Measurements from ENCODE around the gene ROM1.
A peak's percentile ranks its signal among the peaks of the same experiment; 100 is the strongest.

DNA sequence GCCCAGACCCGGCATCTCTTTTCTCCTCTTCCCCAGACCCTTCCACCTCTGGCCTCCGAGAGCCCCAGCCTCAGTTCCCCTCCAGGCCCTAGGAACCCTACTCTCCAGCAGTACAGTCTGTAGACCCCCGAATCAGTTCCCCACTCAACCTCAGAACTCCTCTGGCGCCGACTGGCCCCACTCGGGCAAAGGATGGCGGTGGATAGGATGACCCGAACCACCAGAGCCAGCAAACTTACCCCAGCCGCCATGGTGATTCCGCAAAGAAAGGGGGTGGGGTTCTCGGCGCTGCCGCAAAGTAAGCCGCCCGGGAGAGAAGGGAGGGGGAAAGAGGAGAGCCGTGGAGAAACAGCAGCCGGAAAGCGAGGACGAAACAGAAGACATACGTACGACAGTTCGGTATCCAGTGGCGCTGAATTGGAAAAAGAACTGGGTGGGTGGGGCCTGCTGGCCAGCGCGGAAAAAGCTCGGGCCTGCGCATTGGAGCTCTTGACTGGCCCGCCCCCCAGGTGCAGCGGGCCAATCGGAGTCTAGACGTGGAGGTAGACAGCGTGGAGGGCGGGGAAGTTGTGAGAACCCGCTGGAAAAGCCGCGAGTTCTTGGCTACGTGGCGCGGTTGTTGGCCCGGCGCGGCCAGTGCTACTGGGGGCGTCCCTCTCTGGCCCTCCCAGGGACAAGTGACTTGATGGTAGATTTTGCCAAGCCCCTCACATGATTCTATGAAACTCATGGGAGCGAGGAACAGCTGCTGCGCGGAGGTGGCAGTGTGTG lies 39.3 kb upstream of the ROM1 start, which contains the start of gene EEF1G:
- peak; percentile 33 to 95 (median 71) for TF ChIP-seq POLR2A (IDR thresholded peaks at IDR 0.05)
- peak in 1 of 4 donors; percentile 22 for TF ChIP-seq EP300 (IDR thresholded peaks at IDR 0.05)
- TF ChIP-seq, protein P1, sequence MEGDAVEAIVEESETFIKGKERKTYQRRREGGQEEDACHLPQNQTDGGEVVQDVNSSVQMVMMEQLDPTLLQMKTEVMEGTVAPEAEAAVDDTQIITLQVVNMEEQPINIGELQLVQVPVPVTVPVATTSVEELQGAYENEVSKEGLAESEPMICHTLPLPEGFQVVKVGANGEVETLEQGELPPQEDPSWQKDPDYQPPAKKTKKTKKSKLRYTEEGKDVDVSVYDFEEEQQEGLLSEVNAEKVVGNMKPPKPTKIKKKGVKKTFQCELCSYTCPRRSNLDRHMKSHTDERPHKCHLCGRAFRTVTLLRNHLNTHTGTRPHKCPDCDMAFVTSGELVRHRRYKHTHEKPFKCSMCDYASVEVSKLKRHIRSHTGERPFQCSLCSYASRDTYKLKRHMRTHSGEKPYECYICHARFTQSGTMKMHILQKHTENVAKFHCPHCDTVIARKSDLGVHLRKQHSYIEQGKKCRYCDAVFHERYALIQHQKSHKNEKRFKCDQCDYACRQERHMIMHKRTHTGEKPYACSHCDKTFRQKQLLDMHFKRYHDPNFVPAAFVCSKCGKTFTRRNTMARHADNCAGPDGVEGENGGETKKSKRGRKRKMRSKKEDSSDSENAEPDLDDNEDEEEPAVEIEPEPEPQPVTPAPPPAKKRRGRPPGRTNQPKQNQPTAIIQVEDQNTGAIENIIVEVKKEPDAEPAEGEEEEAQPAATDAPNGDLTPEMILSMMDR (IDR thresholded peaks at IDR 0.05): peak in 1 of 6 experiments; percentile 25
